Sigmoid colon (tissue), 4 donors: ENCODE data around the gene SHROOM4.

Experiments
- POLR2A ChIP-seq, 2 donors: fragments of 450-650 bp; IDR thresholded peaks; one replicate each; pipeline ENCODE4 v1.6.1; 2016; ENCODE audit warnings: antibody characterized with exemption in 2 of 2, mild to moderate bottlenecking in 2 of 2, moderate library complexity in 2 of 2
- POLR2AphosphoS5 ChIP-seq, 4 donors: sonication (generic); formaldehyde crosslinking; IDR thresholded peaks; one replicate each; pipeline ENCODE4 v1.6.1; 2017; ENCODE audit warnings: antibody characterized with exemption in 4 of 4
- TF ChIP-seq, protein P1 (sequence below), 4 experiments: fragments of 450-650 bp in 3 of 4; fragments of 200-600 bp in 1 of 4; IDR thresholded peaks; one replicate each; pipeline ENCODE4 v1.5.1; 2016 to 2019; ENCODE audit warnings: antibody characterized with exemption in 4 of 4, mild to moderate bottlenecking in 3 of 4, moderate library complexity in 2 of 4

DNA sequence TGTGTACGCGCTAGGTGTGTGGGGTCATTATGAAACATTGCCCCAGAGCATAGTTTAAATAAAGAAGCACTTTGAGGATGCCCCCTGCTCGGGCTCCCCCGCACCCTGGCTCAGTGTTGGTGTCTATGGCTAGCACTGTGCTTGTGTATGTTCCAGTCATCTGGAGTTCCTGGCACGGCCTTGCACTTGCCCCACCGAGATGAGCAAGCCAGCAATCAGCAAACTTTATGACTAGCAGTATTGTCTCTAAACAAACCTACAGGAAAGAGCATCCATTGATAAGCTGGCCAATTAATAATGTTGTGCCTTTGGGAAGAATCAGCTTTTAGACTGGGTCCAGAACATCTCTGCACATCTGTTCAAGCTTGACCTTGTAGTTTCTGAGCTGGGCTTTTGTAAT is 707 bp upstream of the SHROOM4 start:
- TF ChIP-seq, protein P1, sequence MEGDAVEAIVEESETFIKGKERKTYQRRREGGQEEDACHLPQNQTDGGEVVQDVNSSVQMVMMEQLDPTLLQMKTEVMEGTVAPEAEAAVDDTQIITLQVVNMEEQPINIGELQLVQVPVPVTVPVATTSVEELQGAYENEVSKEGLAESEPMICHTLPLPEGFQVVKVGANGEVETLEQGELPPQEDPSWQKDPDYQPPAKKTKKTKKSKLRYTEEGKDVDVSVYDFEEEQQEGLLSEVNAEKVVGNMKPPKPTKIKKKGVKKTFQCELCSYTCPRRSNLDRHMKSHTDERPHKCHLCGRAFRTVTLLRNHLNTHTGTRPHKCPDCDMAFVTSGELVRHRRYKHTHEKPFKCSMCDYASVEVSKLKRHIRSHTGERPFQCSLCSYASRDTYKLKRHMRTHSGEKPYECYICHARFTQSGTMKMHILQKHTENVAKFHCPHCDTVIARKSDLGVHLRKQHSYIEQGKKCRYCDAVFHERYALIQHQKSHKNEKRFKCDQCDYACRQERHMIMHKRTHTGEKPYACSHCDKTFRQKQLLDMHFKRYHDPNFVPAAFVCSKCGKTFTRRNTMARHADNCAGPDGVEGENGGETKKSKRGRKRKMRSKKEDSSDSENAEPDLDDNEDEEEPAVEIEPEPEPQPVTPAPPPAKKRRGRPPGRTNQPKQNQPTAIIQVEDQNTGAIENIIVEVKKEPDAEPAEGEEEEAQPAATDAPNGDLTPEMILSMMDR (IDR thresholded peaks at IDR 0.05): no peak
- TF ChIP-seq POLR2AphosphoS5 (IDR thresholded peaks at IDR 0.05) (no peak), POLR2A (IDR thresholded peaks at IDR 0.05) (no peak)
